Gastrocnemius medialis (tissue), 4 donors: ENCODE results near the gene CLN3.

Experiments
- POLR2A ChIP-seq, 2 donors: fragments of 450-650 bp; IDR thresholded peaks; one replicate each; pipeline ENCODE4 v1.6.1; 2017; ENCODE audit warnings: antibody characterized with exemption in 2 of 2, mild to moderate bottlenecking in 2 of 2, moderate library complexity in 2 of 2
- TF ChIP-seq, protein P1 (sequence below), 5 experiments: fragments of 450-650 bp in 3 of 5; fragments of 200-600 bp in 2 of 5; sonication (generic) in 2 of 5; IDR thresholded peaks in 4 of 5; conservative IDR thresholded peaks in 1 of 5; 1 replicate in 4 of 5; 2 replicates in 1 of 5; pipeline ENCODE4 v1.5.1; 2016 to 2019; ENCODE audit warnings: antibody characterized with exemption in 5 of 5, mild to moderate bottlenecking in 3 of 5, moderate library complexity in 3 of 5

DNA sequence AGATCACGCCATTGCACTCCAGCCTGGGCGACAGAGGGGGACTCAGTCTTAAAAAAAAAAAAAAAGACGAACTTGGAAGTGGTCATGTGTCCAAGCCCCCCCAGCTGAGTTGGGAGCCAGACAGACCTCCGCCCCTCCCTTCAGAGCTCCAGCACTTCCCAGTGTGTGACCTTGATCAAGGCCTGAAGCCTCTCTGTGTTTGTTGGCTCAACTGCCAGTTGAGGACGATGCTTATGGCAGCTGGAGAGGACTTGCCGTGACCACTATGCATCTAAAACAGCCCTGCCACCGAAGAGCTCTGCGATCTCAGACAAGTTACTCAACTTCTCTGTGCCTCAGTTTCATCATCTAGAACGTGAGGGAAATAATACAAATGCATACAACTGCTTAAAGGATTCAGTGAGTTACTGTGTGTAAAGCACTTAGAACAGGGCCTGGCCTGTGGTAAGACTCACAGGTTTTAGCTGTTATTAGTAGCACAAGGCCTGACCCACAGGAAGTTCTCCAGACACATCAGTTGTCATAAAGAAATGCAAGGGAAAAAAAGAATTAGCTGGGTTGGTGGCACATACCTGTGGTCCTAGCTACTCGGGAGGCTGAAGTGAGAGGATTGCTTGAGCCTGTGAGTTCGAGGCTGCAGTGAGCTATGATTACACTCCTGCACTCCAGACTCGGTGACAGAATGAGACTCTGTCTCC is 21.8 kb upstream of the CLN3 start:
- TF ChIP-seq, protein P1, sequence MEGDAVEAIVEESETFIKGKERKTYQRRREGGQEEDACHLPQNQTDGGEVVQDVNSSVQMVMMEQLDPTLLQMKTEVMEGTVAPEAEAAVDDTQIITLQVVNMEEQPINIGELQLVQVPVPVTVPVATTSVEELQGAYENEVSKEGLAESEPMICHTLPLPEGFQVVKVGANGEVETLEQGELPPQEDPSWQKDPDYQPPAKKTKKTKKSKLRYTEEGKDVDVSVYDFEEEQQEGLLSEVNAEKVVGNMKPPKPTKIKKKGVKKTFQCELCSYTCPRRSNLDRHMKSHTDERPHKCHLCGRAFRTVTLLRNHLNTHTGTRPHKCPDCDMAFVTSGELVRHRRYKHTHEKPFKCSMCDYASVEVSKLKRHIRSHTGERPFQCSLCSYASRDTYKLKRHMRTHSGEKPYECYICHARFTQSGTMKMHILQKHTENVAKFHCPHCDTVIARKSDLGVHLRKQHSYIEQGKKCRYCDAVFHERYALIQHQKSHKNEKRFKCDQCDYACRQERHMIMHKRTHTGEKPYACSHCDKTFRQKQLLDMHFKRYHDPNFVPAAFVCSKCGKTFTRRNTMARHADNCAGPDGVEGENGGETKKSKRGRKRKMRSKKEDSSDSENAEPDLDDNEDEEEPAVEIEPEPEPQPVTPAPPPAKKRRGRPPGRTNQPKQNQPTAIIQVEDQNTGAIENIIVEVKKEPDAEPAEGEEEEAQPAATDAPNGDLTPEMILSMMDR (IDR thresholded peaks at IDR 0.05 in 4 of 5, conservative IDR thresholded peaks at IDR 0.05 in 1 of 5), result no peak
- no peak for TF ChIP-seq POLR2A (IDR thresholded peaks at IDR 0.05)
